Inferior parietal cortex (tissue), 1 donor: ENCODE measurements around the gene SNRNP48.

Experiments
- DNase-seq: peaks from one replicate; pipeline ENCODE4 v3.0.0-alpha.2; 2016; ENCODE audit errors: extremely low spot score

SNRNP48 gene, protein sequence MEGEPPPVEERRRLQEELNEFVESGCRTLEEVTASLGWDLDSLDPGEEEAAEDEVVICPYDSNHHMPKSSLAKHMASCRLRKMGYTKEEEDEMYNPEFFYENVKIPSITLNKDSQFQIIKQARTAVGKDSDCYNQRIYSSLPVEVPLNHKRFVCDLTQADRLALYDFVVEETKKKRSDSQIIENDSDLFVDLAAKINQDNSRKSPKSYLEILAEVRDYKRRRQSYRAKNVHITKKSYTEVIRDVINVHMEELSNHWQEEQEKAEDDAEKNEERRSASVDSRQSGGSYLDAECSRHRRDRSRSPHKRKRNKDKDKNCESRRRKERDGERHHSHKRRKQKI

DNA sequence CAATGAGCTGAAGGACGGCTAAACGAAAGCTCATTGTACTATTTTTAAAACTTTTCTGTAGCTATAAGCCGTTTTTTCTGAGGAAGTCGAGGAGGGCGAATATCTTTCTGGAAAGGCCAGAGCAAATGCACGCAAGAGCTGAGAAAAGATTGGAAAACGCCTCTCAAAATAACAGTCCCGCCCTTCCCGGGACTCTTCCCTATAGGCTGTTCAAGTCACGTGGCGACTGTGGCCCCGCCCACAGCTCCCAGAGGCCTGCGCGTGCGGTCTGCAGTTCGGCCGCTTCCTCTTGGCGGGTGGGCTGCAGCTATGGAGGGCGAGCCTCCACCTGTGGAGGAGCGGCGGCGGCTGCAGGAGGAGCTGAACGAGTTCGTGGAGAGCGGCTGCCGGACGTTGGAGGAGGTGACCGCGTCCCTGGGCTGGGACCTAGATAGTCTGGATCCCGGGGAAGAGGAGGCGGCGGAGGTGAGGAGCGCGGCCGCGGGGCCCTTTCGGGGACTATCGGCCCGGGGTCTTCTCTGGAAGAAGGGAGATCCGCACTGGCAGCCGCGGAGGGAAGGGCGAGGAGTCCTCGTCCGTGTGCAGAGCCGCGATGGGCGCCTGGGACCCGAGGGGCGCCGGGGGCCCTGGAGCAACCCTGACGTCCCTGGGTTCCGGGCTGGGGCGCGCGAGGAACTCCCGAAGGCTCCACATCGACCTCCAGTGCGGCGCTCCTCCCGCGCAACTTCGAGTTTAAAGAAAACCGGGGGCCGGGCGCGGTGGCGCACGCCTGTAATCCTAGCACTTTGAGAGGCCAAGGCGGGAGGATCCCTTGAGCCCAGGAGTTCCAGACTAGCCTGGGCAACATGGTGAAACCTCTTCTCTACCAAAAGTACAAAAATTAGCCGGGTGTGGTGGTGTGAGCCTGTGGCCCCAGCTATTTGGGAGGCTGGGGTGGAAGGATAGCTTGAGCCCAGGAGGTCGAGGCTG is at the start of gene SNRNP48:
TSS of gene SNRNP48 (plus strand) at position 250 of the 969 bp plus-strand sequence. CDS start at position 310, 60 bp downstream.
- DNase-seq: peak; percentile 96

- DNase-seq: no peak
Measured at GRCh38 chr6:7540595-7540994, 49.4 kb upstream of the SNRNP48 start.

DNA sequence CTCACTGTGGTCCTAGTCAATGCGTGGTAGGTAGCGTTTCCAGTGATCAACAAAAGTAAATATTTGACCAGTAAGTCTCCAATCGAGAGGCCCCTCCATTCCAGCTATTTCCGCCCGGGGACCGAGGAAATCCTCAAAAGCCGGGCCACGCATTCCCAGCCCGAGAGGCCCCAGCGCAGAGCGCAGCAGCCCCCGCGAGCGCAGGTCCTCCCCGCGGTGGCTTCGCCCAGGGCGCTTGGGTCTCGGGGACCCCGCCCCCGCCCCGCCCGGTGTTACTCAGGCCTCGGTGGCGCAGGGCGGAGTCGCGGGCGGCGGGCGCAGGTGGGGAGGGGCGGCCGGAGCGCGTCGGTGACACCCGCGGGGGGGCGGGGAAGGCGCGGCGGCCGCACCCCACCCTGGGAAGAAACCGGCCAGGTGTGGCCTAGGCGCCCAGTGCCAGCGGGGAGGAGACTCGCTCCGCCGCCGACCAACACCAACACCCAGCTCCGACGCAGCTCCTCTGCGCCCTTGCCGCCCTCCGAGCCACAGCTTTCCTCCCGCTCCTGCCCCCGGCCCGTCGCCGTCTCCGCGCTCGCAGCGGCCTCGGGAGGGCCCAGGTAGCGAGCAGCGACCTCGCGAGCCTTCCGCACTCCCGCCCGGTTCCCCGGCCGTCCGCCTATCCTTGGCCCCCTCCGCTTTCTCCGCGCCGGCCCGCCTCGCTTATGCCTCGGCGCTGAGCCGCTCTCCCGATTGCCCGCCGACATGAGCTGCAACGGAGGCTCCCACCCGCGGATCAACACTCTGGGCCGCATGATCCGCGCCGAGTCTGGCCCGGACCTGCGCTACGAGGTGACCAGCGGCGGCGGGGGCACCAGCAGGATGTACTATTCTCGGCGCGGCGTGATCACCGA is 48.6 kb upstream of the SNRNP48 start, which contains the start of gene DSP:
TSS of gene DSP (plus strand) at position 497 of the 890 bp plus-strand sequence. CDS start at position 742, 245 bp downstream.
- DNase-seq: no peak

DNA sequence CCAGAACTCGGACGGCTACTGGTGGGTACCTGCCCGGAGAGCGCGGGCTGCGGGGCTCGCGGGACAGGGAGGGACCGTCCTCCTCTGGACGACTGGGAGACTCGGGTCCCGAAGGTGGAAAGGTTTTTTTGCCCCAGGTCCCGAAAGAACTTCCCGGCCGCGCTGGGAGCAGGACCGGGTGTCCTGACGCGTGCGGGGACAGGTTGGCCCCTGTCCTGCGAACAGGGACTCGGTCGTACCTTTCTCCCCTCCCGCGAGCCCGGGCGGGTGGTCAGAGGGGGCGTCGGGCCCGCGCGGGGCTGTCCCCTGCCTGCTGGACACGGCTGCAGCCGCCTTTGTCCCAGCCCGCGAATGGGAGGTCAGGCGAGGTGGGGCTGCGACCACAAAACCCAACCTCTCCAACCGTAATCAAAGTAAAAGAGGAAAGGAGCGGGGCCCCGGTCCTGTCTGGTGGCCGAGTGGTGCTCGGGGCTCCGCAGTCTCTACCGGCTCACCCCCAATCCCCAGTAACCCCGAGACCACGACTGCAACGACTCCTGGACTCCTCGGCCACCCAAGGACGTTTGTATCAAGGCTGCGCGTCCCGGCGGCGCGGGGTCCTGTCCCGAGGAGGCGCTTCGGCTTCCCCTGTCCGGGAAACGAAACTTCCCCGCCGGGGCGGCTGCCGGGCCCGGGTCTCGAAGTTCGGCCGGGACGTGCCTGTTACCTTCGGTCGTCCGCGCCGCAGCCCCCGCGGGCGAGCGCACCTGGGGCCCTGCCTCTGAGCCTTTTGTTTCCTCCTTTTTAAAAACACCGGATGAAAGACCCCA is 47.7 kb upstream of the SNRNP48 start:
- DNase-seq: no peak

- no peak for DNase-seq
Measured at GRCh38 chr6:7542874-7543624, 46.9 kb upstream of the SNRNP48 start.

- DNase-seq: no peak
Measured at GRCh38 chr6:7543789-7544424, 46.1 kb upstream of the SNRNP48 start.

DNA sequence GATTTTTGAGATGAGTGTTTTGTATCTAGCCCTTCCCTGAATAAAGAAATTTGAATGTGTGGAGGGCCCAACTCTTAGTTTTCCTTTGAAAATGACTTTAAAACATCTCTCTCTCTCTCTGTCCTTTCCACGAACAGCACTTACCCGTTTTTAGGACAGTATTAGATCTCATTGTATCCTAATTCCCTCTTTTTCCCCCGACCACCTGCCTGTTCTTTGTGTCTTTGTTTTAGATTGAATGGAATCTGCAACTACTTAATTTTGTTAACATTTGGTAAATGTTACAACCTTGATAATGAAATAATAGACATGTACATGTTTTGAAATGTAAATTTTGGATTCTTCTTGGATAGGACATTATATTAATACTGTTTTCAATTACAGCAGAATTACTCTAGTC is 45.4 kb upstream of the SNRNP48 start:
- no peak for DNase-seq

GRCh38 chr6:7545316-7546019 is 44.5 kb upstream of the SNRNP48 start:
- DNase-seq: no peak

DNA sequence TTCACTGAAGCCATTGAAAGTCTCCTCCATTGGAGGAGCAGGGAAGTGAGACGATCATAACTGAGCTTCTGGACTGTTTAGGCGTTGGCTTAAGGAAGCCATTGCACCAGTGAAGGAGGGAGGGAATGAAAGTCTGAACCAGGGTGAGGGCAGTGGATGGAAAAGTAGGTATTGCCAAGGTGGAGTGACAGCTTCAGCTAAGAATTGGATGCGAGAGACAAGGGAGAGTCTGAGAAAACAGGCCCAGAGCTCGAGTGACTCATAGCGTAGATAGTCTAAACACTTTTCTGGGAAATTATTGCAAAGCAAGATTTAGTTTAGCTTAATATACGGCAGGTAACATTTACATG is 44.0 kb upstream of the SNRNP48 start:
- DNase-seq: no peak

DNA sequence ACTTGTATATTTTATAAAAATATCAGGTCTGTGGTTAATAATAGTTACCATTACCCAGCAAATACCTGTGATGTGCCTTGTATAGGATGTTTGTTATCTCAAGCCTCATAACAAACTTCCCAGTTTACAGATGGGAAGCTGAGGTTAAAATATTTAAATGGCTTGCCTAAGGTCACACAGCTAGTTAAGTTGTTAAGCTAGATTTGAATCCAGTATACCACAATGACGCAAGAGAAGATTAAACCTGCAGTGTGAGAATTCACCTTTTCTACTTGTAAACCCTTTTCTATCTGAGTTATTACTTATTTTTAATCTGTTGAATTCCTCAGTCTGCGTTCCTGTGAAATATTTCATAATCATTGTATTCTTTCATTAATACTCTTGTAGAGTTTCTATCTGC is 43.6 kb upstream of the SNRNP48 start:
- no peak for DNase-seq

DNA sequence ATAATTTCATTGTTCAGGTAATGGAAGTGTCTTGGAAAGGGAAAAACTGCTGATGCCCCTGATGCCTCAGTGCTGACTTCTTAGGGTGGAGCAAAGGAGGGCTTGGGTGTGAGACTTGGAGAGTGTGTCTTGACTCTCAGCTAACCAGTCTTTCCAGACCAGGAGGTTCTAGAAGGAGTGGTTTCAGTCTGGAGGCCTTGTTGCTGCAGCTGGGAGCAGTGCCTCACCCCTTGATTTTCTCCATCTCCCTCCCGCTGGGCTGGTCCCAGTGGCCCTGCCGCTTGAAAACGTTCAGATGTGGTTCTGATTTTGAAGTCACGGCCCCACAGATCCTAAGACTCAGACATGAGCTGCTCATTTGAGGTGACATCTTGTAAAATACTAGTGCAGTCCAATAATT is 43.1 kb upstream of the SNRNP48 start:
- no peak for DNase-seq

GRCh38 chr6:7547315-7547714 is 42.7 kb upstream of the SNRNP48 start:
- DNase-seq: no peak

DNA sequence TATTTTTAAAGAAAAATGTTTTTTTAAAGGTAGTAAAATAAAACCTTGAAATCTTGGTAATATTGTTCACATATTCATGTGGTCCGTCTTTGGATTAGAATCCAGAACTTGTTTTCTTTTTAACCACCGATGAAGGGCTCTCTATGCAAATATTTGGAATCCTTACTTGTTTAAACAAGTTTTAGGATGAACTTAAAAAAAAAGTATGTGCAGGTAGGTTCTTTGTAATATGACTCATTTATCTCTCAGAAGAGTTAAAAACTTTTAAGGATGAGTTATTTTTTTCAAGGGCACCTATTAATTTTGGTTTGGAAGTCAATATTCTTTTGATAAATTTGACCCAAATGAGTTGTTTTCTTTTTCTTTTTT is 39.6 kb upstream of the SNRNP48 start:
- DNase-seq: no peak

DNA sequence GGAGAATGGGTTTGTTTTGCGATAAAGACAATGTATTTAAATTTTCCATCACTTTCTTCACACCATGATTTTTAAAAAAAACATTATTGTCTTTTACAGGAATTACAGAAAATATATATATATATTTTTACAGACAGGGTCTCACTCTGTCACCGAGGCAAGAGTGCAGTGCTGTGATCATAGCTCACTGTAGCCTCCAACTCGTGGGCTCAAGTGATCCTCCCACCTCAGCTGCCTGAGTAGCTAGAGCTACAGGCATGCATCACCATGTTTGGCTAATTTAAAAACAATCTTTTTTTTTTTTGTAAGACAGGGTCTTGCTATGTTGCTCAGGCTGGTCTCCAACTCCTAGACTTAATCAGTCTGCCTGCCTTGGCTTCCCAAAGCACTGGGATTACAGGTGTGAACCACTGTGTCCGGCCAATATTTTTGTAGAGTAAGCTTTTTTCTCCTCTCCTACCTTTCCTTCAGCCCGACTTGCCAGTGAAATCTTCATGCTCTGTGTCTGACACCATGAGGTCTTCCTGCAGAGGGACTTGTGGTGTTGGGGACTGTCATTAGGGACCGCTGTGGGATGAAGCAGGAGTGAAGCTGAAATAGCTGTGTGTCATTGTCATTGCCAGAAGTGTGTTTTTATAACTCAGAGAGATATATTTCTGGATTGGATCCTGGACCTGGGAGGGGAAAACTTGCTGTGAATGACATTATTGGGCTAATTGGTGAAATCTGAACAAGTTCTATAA is 35.3 kb upstream of the SNRNP48 start:
- no peak for DNase-seq

DNA sequence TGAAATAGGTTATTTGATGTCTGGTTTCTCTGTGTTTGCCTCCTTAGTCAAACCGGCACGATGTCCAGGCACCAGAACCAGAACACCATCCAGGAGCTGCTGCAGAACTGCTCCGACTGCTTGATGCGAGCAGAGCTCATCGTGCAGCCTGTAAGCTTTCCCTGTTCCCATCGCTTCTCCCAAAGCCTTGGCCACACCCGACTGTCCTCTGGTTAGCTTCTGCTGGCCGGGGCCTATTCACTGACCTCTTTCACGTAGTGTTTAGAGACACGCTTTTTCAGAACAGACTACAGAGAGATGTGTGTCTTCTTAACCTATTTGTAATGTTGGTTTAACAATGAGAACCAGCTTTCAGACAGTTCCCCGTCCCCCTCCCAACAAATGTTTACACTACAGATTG is 34.3 kb upstream of the SNRNP48 start:
- DNase-seq: no peak

GRCh38 chr6:7556394-7557106 is 33.4 kb upstream of the SNRNP48 start:
- no peak for DNase-seq

DNA sequence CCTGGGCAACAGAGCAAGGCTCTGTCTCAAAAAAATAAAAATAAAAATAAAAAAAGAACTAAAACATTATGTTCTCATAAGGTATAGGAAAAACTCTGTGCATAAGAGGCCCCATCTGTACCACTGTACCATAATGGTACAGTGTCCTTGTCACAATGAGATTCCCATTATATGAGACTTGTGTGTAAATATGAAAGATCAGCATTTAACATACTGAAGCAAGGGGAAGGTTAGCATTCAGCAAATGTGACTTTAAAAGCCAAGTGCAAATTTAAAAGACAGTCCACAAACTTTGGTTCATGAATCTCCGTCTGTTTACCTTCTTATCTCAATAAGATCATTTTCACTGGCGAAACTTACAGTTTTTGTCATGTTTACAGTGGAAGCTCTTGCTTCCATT is 32.3 kb upstream of the SNRNP48 start:
- DNase-seq: no peak

GRCh38 chr6:7558781-7559180 is 31.2 kb upstream of the SNRNP48 start:
- DNase-seq: no peak
